Urinary bladder (tissue), 2 donors: ENCODE measurements around the gene HSPA12B. TPM values are rescaled to one million over a fixed set of nuclear protein-coding genes. Genes with fewer than 3 reads are reported as not detected.

Experiments used
- polyA plus RNA-seq: library from polyadenylated mRNA; stranded (reverse); fragments of 200-250 nt; gene quantifications from one replicate; pipeline ENCODE4 v1.2.3, GENCODE V29; 2013
- total RNA-seq: library from RNA; depleted of rRNA; stranded (reverse); fragments of >200 nt; gene quantifications from one replicate; pipeline ENCODE4 v1.2.3, GENCODE V29; 2014
- donor health status: healthy.

Gene HSPA12B
- total and polyA plus RNA-seq, 2 donors = 10.7 to 11.8 TPM

Other genes with a start within 250 kb of the HSPA12B start
- not detected for gene GFRA4, start 69.3 kb upstream of the HSPA12B start, total RNA-seq
- not detected for gene GFRA4, start 69.3 kb upstream of the HSPA12B start, polyA plus RNA-seq
- gene ADAM33, start 50.7 kb upstream of the HSPA12B start, total RNA-seq = 88.2 TPM
- gene ADAM33, start 50.7 kb upstream of the HSPA12B start, polyA plus RNA-seq = 111 TPM
- gene SIGLEC1, start 20.1 kb upstream of the HSPA12B start, total RNA-seq = 3.2 TPM
- gene SIGLEC1, start 20.1 kb upstream of the HSPA12B start, polyA plus RNA-seq = 7.6 TPM
- gene ADISSP, start 35.1 kb downstream of the HSPA12B start, total RNA-seq = 10.0 TPM
- gene ADISSP, start 35.1 kb downstream of the HSPA12B start, polyA plus RNA-seq = 109 TPM
- not detected for gene SPEF1, start 48.8 kb downstream of the HSPA12B start, total RNA-seq
- 0.16 TPM for gene SPEF1, start 48.8 kb downstream of the HSPA12B start, polyA plus RNA-seq
- gene CENPB, start 54.1 kb downstream of the HSPA12B start, total RNA-seq = 36.9 TPM
- gene CENPB, start 54.1 kb downstream of the HSPA12B start, polyA plus RNA-seq = 104 TPM
- gene CDC25B, start 63.6 kb downstream of the HSPA12B start, total RNA-seq = 18.7 TPM
- gene CDC25B, start 63.6 kb downstream of the HSPA12B start, polyA plus RNA-seq = 42.2 TPM
- 10.2 TPM for gene AP5S1, start 87.9 kb downstream of the HSPA12B start, total RNA-seq
- gene AP5S1, start 87.9 kb downstream of the HSPA12B start, polyA plus RNA-seq = 9.2 TPM
- 13.8 TPM for gene MAVS, start 114.1 kb downstream of the HSPA12B start, total RNA-seq
- 21.5 TPM for gene MAVS, start 114.1 kb downstream of the HSPA12B start, polyA plus RNA-seq
- gene PANK2, start 156.7 kb downstream of the HSPA12B start, total RNA-seq = 53.4 TPM
- 22.1 TPM for gene PANK2, start 156.7 kb downstream of the HSPA12B start, polyA plus RNA-seq